Left kidney (tissue), 2 donors: ENCODE measurements around the gene TFPI. TPM values are rescaled to one million over a fixed set of nuclear protein-coding genes. Genes with fewer than 3 reads are reported as not detected.

ENCODE experiments used
- DNase-seq: peaks from one replicate; pipeline ENCODE4 v3.0.0-alpha.2; 2013
- polyA plus RNA-seq: library from polyadenylated mRNA; unstranded; fragments of 120-200 nt; gene quantifications from one replicate; pipeline ENCODE4 v1.2.1, GENCODE V29; 2013; ENCODE audit not compliant: insufficient read length

Gene TFPI
- polyA plus RNA-seq, 1 donor: 39.0 TPM

DNA sequence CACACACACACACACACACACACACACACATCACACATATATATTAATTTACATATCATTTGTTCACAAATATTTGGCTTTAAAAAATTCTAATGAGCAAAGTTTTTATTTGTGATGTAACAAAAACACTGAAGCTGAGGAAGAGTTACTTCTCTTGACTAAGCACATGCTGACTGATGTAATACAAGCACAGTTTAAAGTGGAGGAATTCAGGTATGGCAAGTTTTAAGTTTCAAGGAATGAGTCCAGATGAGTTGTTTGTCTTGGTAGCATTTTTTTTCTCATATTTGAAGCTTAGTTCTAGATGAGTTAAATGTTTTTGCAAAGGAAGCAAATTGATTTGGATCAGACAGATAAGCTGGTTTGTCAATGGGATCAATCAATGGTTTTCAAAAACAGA, 86.0 kb downstream of the TFPI start:
- DNase-seq: no peak

DNA sequence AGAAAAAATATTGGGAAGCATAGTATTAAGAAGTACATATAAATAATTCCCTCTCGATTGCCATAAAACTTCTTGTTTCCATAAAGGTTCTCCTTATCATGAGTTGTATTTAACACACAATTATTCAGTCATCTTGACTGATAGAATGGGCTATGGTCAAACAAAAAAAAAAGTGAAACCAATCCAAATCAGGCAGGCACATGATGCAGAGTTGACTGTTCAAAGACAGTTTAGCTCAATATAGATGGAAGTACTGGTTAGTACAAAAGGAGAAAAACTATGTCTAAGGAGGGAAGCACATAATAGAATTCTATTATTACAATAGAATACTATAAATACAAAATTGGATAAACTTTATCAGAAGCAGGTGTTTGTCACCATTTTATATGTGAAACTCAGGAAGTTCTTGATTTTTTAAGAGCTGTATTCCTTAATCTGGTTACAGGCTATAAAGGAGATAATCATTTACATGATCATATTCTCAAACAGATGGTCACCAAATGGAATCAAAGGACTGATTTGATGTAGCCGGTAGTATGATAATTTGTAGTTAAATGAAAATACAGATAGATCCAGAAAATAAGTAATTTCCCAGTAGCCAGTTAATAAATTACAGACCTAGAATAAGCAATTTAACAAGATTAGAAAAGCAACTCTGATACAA, 88.0 kb downstream of the TFPI start:
- no peak for DNase-seq

DNA sequence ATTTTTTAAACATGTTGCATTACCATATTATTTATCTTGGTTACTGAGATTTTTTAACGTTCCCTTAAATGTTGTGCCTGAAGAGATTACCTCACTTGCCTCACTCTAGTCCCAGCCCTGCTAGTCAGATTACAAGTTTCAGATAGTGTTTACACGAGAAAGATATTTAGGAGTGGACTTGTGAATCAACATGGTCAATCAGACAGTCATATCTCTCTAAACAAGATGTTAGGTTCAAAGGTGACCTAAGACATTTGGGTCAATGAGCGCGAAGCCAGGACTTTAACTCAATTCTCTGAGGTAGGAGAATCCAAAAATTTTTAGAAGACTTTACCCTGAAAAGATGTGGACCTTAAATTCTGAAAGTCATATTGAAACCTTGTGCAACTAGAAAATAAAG, 91.4 kb downstream of the TFPI start:
- no peak for DNase-seq

DNA sequence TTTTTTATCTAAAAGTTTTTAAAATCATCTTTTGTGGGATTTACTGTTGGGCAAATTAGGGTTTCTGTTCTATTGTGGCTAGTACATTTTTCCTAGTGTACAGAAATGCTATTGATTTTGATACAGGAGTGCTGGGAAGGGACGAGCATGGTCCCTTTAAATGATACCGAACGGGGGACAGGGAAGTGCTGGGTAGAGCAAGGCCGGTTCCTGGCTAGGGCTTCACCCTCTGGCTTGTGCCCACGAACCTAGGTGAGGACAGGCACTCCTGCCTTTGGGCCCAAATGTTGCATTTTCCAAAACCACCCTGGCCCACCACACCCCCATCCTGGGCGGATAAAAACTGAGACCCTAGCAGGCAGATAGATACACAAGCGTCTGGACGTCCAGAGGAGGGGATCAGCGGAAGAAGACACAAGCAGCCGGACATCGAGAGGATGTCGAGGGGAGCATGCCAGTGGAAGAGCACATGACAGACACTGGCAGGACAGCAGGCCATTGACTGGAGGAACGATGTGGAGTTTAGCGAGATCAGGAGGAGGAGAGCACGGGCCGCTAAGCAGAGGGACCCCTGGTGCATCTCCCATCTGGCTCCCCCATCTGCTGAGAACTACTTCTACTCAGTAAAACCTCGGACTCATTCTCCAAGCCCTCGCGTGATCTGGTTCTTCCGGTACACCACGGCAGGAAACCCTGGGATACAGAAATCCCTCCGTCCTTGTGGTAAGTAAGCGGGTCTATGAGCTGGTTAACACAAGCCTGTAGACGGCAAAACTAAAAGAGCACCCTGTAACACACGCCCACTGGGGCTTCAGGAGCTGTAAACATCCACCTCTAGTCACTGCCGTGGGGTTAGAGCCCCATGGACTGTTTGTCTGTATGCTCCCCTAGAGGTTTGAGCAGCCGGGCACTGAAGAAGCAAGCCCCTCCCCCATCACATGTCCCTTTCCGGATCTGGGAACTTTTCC, 92.7 kb downstream of the TFPI start:
- no peak for DNase-seq

DNA sequence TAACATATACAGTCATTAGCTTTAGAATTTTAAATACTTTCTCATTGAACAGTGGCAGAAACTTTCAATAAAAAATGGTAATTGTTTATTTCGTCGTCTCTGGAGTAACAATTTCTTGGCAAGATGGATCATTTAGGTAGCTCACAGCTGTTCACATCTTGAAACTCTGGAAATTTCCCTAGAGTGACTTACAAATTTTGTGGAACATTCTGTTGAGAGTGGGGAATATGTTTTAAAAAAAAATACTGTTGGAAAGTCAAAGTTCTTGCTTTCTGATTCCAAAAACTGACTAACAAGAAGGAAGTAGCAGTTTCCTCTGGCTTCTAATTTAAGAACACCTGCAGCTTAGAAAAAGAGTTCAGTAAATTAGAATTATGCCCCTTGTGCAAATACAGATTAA, 95.0 kb downstream of the TFPI start:
- no peak for DNase-seq

DNA sequence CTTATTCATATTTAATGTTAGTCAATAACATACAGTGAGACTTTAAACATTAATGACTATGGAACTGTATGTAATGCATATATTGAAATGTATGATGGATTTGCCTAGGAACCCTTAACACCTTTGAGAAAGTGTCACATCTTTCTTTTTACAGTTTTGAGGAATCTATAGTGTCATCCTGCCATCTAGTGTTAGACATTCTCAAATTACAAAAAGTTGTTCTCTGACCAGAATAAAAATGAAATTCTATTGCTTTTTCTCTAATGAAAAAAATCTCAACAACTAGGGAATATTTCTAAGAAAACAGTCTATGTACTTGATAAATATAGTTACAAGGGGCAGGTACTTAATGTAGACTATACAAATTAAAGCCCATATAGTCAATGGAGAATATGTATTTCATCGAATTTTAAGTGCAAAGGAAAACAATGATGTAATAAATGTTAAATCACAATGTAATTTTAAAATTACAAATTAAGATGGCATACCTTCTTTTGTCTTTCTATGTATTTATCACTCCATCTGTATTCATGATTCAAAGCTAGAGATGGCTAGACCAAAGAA, 101.1 kb downstream of the TFPI start:
- DNase-seq: no peak

DNA sequence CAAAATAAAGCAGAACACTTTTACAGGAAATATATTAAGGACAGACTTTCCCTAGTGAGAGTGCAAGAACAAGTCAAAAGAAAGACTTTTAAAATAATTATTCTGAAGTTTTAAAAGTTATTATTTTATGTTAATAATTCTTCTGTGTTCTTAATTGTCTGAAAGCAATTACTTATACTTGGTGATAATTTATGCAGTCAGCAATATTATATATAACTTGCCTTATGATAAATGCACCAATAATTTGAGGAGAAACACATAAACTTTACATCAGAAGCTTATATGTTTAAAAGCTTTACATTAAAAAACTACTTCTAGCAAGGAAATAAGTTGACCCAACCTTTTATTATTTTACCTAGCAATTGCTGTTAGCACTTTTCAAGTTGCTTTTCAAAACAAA, 102.7 kb downstream of the TFPI start:
- DNase-seq: no peak

DNA sequence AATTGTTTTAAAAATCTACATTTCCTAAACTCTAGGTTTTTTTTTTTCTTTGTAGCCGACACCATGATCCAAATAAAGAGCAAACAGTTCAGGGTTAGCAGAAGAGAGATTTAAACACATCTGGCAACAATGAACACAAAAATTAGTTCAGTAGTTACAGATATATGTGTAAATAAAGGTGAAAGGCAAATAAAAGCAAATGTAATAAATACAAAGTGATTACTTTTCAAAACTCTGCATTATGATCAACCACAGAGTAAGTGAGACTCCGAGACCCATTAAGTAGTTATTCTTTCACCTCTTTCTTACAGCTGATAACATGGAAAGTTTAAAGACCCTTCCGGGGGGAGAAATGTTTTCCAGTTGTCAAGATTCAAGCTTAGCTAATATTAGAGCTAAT, 106.9 kb downstream of the TFPI start:
- no peak for DNase-seq

DNA sequence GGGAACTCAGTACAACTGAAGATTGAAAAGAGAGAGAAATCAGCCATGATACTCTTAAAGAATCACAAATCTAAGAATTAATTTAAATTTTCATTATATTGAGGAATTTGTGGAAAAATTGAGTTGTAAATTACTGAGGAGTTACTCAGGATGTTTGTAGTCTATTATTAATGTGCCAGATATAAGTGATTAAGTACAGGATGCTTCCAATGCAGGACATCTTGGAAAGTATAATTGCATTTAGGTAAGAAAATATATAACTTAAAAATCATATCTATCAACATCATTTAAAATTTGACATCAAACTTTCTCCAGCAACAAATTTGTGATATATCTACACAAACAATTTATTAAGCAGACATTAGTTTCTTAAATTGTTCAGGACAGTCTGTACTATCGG, 107.5 kb downstream of the TFPI start:
- DNase-seq: no peak

DNA sequence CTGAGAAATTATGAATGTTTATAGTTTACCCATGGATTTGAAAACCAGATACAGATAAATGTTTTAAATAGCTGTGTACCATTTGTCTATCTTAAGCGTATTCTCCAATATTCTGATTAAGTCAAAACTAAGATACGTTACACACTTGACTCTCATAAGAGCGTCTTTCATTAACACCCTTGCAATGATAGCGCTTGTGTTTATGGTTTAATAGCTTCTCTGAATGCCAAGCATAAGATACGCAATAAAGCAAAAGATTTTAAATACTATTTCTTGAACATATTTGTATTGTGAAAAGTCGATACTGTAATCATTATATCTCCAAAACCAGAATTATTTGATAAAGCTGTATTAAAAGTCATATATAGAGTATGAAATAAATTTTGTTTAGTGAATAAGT, 109.2 kb downstream of the TFPI start:
- DNase-seq: no peak

DNA sequence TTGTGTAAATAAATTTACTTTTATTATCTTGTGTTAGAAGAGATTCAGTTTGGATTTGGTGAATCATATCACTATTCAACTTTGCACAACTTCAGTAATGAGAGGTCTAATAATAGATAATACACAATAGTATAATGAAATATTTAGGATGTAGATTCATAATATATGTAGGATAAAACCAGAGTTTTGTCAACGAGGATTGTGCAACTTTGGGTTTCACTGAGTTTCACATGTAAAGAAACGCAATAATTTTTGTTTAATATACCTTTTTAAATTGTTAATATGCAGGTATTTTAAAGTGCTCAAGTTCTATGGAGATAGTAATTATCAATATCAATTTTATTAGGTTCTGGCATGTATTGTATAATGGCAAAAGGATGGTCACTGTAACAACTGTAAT, 111.5 kb downstream of the TFPI start:
- no peak for DNase-seq

DNA sequence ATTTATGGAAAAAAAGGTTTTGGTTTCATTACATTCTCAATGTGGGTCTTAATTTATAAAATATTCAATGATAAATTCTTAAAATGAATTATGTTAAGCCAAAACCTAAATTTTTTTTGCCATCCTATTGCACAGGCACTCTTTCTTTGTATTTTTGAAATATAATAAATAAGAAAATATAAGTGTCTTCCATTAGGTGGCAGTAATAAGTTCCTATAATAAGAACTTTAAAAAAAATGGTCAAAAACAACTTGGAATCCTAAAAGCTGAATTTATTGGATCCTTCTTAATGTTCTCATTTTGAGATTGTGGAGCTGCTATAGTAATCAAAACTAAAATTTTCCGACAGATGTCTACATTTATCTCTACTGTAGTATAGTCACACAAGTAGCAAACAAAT, 111.9 kb downstream of the TFPI start:
- no peak for DNase-seq

DNA sequence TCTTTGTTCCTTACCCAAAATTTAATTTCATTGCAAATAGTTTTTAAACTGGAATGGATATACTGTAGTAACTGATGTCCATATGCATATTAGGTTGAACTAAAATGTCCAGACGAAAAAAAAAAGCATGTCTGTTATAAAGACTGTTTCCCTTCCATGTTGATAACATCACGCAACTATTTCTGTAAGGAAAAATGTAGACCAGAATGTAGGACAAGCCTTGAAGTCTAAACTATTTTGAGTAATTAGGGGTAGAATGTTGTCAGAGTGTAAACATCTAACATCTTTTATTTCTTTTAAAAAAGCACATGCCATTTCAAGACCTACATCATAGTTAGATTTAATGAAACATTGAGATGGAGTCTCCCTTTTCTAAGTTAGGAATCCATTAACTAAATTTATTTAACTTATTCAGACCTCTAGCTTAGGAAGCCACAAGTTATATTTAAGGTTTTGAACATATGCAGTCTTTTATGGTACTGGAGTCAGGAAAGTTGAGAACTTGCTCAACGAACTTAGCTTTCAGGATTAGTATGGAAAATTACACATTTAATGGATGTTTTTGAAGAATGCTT, 114.0 kb downstream of the TFPI start:
- peak; percentile 49 for DNase-seq

DNA sequence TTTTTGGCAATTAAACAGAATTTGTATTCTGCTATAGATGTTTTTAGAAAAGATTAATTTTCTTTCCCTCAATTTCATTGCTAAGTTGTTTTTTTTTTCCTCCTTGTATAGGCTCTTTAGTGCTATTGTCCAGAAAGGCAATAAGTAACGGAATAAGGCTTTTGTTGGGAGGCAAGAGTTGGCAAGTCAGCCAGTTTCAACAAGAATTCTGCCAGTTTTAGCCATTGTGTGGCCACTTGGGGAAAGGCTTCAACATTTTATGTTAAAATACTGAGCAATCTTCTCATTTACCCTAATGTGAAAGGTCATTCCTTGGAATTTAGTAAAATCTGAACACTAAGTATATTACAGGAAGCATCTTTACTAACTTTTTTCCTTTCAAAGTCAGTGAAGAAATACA, 115.8 kb downstream of the TFPI start:
- no peak for DNase-seq

DNA sequence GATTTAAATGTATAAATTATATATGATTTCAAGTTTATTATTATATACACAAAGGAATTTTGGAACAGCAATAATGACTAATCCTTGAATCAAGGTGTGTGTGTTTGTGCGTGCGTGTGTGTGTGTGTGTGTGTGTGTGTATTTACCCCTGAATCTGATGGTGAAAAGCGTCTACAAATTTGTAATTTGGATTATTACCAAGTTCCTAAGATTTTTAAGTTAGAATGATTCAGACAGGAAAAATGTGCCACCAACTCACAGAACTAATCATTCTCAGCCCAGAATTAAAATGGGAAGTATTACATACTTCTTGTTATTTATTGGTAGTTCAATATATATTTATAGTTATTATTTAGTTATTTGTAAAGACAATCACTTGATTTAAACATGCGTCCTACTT, 118.5 kb downstream of the TFPI start:
- no peak for DNase-seq

DNA sequence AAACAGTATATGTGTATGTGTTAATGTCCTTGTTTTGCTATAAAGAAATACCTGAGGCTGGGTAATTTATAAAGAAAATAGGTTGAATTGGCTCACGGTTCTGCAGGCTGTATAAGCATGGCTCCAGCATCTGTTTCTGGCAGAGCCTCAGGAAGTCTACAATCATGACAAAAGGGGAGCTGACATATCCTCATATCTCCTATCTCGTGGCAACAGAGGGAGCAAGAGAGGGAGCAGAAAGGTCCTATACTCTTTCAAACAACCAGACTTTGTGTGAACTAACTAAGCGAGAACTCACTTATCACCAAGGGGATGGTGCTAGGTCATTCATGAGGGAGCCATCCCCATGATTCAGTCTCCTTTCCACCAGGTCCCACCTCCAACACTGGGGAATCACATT, 119.2 kb downstream of the TFPI start:
- DNase-seq: no peak

DNA sequence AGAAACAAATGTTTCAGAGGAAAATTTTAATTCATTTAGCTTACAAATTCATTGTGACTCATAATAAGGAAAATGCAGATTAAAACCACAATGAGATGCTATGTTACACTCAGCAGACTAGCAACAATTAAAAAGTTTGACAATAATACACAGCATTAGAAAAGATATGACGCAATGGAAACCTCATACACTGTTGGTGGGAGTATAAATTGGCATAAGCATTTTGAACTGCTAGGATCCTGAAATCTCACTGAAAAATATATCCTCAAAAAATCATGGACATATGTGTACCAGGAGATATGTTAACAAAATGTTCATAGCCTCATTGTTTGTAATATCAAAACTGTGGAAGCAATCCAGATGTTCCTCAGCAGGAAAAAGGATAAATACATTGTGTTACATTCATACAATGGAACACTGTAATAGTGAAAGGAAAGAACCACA, 119.9 kb downstream of the TFPI start:
- no peak for DNase-seq

DNA sequence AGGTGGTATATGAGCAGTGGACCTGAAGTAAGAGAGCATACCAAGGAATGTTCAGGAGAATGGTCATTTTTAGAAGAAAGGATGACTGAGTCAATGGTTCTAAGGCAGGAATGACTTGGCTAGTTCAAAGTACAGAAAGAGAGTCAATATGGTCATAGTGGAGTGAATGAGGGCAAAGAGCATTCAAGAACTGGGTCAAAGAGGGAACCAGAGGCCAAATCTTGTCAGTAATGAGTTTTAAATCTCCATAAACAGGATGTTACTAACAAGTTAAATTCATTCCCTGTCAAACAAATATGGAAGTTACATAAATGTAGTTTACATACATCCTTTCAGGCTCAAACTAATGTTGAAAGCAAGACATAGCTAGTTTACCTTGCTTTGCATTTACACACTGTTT, 122.3 kb downstream of the TFPI start:
- DNase-seq: no peak

DNA sequence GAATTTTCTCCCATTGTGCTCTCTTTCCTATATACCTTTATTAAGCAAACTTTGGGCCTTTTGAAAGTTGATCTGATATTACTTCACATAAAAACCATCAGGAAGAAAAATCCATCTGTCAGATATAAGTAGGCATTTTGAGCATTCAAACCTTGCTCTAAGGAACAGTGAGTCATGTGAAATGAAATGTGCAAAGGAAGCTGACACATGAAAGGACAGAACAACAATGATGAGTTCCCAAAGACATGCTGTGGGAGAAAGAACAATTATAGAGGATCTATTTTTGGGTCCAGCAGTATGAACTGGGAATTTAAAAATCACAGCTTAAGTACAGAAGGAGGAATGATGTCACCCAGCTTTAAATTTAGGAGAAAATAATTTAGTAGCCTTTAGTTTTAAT, 124.2 kb downstream of the TFPI start:
- DNase-seq: no peak

DNA sequence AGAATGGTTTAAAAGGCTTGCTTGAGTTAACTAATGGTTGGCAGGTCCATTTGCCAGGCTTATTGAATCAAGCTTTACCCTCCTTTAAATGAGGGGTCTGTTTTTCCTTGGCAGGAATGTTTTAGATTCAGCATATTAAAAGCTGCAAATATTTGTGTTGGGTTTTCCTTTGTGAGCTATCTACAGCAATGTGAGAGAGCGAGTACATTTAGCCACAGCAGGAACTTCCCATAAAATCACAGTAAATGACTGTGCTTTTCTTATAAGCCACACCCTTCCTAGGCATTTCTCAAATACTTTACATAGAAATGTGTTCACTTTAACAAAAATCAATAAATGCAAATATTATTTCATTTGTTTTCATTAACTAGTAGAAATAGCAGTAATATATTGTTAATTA, 130.1 kb downstream of the TFPI start:
- DNase-seq: no peak

DNA sequence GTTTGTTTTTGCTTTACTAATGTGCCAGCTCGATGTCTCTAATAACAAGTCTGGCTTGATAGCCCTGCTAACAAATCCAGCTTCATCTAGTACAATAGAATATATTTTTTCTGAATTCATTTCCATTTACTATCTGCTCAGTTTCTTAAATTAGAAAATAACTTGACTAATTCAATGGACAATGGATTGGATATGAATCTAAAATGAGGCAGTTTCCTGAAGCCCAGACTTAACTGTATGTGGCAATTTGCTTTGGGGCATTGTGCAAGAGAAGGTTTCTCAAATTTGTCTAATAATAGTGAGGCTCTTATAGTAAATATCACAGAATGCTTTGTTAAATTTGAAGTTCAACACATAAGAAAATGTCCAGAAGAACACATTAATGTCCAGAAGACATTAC, 132.0 kb downstream of the TFPI start:
- DNase-seq: no peak

DNA sequence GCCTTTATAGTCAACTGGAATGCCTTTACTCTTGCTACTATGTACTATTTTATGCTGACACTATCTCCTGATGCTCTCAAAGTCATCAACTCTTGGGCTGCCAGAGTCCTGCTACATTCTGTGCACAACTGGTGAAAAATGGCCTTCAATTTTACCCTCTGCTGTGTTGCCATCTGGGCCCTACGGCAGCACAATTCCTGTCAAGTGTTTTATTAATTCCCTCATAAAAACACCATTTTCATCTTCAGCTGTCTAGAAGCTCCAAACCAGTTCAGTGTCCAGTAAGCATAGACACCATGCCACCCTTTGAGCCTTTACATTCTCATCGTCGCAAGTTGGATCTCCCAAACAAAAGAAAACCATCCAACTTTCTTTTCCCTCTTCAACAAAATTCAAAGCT, 132.7 kb downstream of the TFPI start:
- DNase-seq: no peak

DNA sequence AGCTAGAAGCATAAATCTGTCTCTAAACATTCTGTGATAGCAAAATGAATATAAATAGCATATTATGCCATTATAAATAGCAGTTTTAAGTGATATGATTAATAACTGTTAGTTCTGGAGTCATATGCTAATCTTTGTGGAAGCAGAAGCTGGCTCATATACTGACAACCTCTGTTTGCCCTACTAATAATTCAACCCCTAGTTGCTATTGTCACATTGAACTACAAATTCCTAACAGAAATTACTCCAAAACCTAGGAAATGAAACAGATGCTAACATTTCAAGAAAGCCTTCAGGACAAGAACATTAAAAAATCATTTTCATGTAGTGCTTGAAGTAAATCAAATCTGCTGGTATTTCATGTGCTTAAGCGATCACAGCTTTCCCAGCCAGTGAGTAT, 134.4 kb downstream of the TFPI start:
- DNase-seq: peak; percentile 39
